Heart left ventricle (tissue), 13 donors: ENCODE data around the gene RSU1.

Experiments used
- POLR2A ChIP-seq, 2 donors: fragments of 450-650 bp; IDR thresholded peaks; one replicate each; pipeline ENCODE4 v1.6.1; 2017; ENCODE audit warnings: antibody characterized with exemption in 2 of 2, mild to moderate bottlenecking in 2 of 2, moderate library complexity in 2 of 2
- TF ChIP-seq, protein P1 (sequence below), 12 donors: fragments of 200-600 bp; sonication (generic) in 4 of 12; IDR thresholded peaks; one replicate each; pipeline versions ENCODE4 v1.5.0 to v1.8.0; 2018 to 2022; ENCODE audit warnings: antibody characterized with exemption in 12 of 12, mild to moderate bottlenecking in 5 of 12
- donor health status: ischemic (EF 13 %, LVEDD 7.1; RV severe dilation, severe dysfunction).
- donor health status: DM: no; HTN: yes; CAD: no.
- donor health status: DM: no; HTN: no; CAD: no.
- donor health status: ischemic (EF 25% LVEDD 6.9; RV normal size, moderate dysfunction).
- donor health status: ischemic (EF 25% LVEDD 5.7; RV mildly dilated, moderate dysfunction).
- donor health status: ischemic (EF 35%, LVEDD 5.7; RV mildly dilated, moderate dysfunction).
- donor health status: nonischemic (EF 11% LVEDD 7.7; RV severe dilation, severe dysfunction).
- donor health status: DM: yes; HTN: yes; CAD: no.
- donor health status: PGD.
- donor health status: ischemic (EF 29% LVEDD 5.4; RV normal size, mild dysfunction).
- donor health status: nonischemic (EF 23%, LVEDD 6.1; RV moderate dilation, normal function).

DNA sequence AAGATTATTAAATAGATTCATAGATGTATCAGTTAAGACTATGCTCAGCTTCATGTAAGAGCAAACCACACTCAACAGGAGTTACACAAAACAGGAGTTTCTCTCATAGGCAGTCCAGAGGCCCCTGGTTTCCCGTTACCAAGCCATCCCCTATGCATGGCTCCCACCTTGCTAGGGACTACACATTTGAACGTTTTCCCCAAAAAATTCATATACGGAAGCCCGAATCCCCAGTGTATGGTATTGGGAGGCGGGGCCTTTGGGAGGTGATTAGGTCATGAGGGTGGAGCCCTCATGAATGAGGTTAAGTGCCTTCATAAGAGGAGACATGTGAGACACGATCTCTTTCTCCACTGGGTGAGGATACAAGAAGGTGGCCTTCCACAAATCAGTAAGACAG lies 29.1 kb downstream of the RSU1 start:
- TF ChIP-seq, protein P1, sequence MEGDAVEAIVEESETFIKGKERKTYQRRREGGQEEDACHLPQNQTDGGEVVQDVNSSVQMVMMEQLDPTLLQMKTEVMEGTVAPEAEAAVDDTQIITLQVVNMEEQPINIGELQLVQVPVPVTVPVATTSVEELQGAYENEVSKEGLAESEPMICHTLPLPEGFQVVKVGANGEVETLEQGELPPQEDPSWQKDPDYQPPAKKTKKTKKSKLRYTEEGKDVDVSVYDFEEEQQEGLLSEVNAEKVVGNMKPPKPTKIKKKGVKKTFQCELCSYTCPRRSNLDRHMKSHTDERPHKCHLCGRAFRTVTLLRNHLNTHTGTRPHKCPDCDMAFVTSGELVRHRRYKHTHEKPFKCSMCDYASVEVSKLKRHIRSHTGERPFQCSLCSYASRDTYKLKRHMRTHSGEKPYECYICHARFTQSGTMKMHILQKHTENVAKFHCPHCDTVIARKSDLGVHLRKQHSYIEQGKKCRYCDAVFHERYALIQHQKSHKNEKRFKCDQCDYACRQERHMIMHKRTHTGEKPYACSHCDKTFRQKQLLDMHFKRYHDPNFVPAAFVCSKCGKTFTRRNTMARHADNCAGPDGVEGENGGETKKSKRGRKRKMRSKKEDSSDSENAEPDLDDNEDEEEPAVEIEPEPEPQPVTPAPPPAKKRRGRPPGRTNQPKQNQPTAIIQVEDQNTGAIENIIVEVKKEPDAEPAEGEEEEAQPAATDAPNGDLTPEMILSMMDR (IDR thresholded peaks at IDR 0.05): no peak
- no peak for TF ChIP-seq POLR2A (IDR thresholded peaks at IDR 0.05)
